ENCODE data around the gene EDN2. TPM values are rescaled to one million over a fixed set of nuclear protein-coding genes. Genes with fewer than 3 reads are reported as not detected.

Gene EDN2
- polyA plus RNA-seq, 1 experiment = 0.19 TPM

DNA sequence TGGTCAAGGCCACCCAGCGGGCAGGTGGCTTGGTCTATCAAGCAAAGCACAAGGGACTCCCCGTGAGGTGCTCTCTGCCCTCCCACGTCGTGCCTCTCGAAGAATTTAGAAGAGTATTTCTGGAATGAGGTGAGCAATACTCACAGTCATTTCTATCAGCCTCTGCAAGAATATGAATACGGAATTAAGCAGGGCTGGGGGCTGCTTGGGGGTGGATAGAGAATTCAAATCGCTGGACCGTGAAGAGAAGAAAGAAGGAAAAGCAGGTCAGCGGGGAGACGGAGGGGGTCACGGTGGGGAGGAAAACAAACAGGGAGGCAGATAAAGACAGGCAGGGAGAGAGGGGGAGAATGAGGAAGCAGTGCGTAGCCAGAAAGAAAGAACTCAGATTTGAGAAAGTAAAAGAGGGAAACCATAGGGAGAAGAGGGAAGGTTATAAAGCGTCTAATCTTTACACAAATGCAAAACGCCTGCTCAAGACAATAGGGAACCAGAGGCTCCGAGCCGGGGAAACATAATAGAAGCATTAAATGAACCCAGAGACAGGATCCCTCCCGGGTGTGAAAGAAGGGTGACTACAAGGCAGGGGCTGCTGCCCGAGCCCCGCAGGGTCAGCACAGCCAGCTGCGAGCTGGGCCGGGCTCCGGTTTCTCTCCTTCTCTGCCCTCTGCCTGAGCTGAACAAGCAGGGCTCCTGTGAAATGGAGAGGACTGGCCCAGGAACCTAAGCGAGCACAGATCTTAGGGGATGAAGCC lies 2.1 kb upstream of the EDN2 start:
- CTCF ChIA-PET = no interaction called here
- H3K4me3 ChIP-seq (ENCODE audit: low read depth, low read length) = peak overlapping the region; percentile 42
- no peaks in the 10 kb centered on the region; the same call in 1 of the 2 replicates for H3K9me3 ChIP-seq (ENCODE audit: control insufficient read depth, insufficient read depth, low read length)
- POLR2A ChIA-PET = no interaction called here
- DNase-seq (ENCODE audit: low read depth, low spot score) = no peak
- TF ChIP-seq, protein P1, sequence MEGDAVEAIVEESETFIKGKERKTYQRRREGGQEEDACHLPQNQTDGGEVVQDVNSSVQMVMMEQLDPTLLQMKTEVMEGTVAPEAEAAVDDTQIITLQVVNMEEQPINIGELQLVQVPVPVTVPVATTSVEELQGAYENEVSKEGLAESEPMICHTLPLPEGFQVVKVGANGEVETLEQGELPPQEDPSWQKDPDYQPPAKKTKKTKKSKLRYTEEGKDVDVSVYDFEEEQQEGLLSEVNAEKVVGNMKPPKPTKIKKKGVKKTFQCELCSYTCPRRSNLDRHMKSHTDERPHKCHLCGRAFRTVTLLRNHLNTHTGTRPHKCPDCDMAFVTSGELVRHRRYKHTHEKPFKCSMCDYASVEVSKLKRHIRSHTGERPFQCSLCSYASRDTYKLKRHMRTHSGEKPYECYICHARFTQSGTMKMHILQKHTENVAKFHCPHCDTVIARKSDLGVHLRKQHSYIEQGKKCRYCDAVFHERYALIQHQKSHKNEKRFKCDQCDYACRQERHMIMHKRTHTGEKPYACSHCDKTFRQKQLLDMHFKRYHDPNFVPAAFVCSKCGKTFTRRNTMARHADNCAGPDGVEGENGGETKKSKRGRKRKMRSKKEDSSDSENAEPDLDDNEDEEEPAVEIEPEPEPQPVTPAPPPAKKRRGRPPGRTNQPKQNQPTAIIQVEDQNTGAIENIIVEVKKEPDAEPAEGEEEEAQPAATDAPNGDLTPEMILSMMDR (IDR thresholded peaks at IDR 0.05; ENCODE audit: low read depth, low read length) = no peak
- peak overlapping the region; percentile 78 for H3K27ac ChIP-seq (ENCODE audit: low read depth, low read length)
- no peaks in the 10 kb centered on the region for H3K27me3 ChIP-seq (ENCODE audit: control insufficient read depth, insufficient read depth, low read length)

GRCh38 chr1:41486053-41486370 lies 1.5 kb upstream of the EDN2 start:
- Histone ChIP-seq H3K27me3 (ENCODE audit: control insufficient read depth, insufficient read depth, low read length) (no peaks in the 10 kb centered on the region), H3K9me3 (ENCODE audit: control insufficient read depth, insufficient read depth, low read length) (no peaks in the 10 kb centered on the region; the same call in 1 of the 2 replicates), H3K27ac (ENCODE audit: low read depth, low read length) (peak overlapping the region; percentile 78), H3K4me3 (ENCODE audit: low read depth, low read length) (no peak overlapping the region)
- POLR2A ChIA-PET = no interaction called here
- DNase-seq (ENCODE audit: low read depth, low spot score) = no peak
- TF ChIP-seq, protein P1 (IDR thresholded peaks at IDR 0.05; ENCODE audit: low read depth, low read length) = no peak
- CTCF ChIA-PET = interaction anchor here (0.9 kb wide), 1 partner anchor 11 kb away, joined by 3 read pairs; no protein-coding TSS in a partner anchor

DNA sequence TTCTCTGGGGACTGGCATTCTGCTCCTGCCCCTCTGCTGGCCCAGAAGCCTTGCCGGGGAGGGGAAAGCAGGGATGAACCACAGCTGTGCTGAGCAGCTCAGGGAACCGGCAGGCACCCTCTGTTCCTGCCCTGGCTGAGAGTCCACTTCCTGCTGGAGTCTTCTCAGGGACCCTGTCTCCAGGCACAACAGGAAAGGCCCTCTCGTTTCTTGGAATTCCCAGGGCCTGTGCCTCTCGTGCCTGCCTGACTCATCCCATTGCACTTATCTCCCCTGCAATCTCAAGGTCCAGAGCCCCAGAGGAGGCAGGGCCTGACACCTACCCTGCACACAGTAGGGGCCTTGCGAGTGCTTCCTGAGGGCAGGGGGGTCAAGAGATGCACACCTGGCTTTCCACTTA lies 1.1 kb upstream of the EDN2 start:
- CTCF ChIA-PET = interaction anchor here (0.9 kb wide), 1 partner anchor 11 kb away, joined by 3 read pairs; no protein-coding TSS in a partner anchor
- Histone ChIP-seq H3K4me3 (ENCODE audit: low read depth, low read length) (no peak overlapping the region), H3K9me3 (ENCODE audit: control insufficient read depth, insufficient read depth, low read length) (no peaks in the 10 kb centered on the region; the same call in 1 of the 2 replicates), H3K27ac (ENCODE audit: low read depth, low read length) (peak overlapping the region; percentile 78), H3K27me3 (ENCODE audit: control insufficient read depth, insufficient read depth, low read length) (no peaks in the 10 kb centered on the region)
- TF ChIP-seq, protein P1 (IDR thresholded peaks at IDR 0.05; ENCODE audit: low read depth, low read length) = no peak
- POLR2A ChIA-PET = no interaction called here
- no peak for DNase-seq (ENCODE audit: low read depth, low spot score)

GRCh38 chr1:41483960-41484401 lies 502 bp downstream of the EDN2 start:
- POLR2A ChIA-PET = interaction anchor here (0.7 kb wide), 1 partner anchor 9 kb away, joined by 3 read pairs; no protein-coding TSS in a partner anchor
- H3K27me3 ChIP-seq (ENCODE audit: control insufficient read depth, insufficient read depth, low read length) = no peaks in the 10 kb centered on the region
- no peak overlapping the region for H3K27ac ChIP-seq (ENCODE audit: low read depth, low read length)
- DNase-seq (ENCODE audit: low read depth, low spot score) = no peak
- CTCF ChIA-PET = interaction anchor here (0.9 to 1.2 kb wide), 3 partner anchors 9 to 52 kb away, joined by 3 read pairs; no protein-coding TSS in a partner anchor
- TF ChIP-seq, protein P1 (IDR thresholded peaks at IDR 0.05; ENCODE audit: low read depth, low read length) = no peak
- H3K9me3 ChIP-seq (ENCODE audit: control insufficient read depth, insufficient read depth, low read length) = no peaks in the 10 kb centered on the region; the same call in 1 of the 2 replicates
- H3K4me3 ChIP-seq (ENCODE audit: low read depth, low read length) = no peak overlapping the region
